ENCODE data around the gene KCNMB3. TPM values are rescaled to one million over a fixed set of nuclear protein-coding genes. Genes with fewer than 3 reads are reported as not detected.

KCNMB3 gene, protein sequence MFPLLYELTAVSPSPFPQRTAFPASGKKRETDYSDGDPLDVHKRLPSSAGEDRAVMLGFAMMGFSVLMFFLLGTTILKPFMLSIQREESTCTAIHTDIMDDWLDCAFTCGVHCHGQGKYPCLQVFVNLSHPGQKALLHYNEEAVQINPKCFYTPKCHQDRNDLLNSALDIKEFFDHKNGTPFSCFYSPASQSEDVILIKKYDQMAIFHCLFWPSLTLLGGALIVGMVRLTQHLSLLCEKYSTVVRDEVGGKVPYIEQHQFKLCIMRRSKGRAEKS
- total RNA-seq = 1 to 10 TPM; 1.3 to 3.1 (median 2.0) TPM

DNA sequence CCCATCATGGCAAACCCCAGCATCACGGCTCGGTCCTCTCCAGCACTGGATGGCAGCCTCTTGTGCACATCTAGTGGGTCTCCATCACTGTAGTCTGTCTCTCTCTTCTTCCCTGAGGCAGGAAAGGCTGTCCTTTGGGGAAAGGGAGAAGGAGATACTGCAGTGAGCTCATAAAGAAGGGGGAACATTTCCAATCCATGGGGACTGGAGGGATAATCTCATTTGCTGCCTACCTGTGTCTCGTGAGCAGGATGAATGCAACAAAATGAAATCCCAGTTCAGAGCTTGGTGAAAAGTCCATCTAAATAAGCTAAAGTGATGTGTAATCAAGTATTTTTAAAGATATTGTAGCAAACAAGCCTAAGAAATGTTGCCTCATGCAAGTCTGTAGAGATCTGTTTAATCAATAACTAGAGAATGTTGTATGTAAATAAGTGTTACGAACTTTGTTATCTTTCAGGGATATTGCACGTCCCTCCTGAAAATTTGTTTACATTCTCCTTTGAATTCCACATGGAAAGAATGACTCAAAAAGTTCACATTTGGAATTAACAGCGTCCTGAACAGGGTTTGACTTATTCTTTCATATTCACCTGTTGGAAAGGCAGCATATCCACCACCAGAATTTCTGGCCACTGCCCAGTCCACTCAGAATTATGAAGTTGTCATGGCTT lies at the start of gene KCNMB3:
TSS of gene KCNMB3 (minus strand) at position 312 of the 674 bp plus-strand sequence. CDS start at position 188, 124 bp downstream.
- 78 to 88% methylated on average over 6 of the region's 6 CpGs for WGBS, 2 donors
- no peak within 1 kb of the TSS for H3K4me3 ChIP-seq
- TF ChIP-seq POLR2A (IDR thresholded peaks at IDR 0.05) = no peak
- TF ChIP-seq, protein P1, sequence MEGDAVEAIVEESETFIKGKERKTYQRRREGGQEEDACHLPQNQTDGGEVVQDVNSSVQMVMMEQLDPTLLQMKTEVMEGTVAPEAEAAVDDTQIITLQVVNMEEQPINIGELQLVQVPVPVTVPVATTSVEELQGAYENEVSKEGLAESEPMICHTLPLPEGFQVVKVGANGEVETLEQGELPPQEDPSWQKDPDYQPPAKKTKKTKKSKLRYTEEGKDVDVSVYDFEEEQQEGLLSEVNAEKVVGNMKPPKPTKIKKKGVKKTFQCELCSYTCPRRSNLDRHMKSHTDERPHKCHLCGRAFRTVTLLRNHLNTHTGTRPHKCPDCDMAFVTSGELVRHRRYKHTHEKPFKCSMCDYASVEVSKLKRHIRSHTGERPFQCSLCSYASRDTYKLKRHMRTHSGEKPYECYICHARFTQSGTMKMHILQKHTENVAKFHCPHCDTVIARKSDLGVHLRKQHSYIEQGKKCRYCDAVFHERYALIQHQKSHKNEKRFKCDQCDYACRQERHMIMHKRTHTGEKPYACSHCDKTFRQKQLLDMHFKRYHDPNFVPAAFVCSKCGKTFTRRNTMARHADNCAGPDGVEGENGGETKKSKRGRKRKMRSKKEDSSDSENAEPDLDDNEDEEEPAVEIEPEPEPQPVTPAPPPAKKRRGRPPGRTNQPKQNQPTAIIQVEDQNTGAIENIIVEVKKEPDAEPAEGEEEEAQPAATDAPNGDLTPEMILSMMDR (IDR thresholded peaks at IDR 0.05) = no peak
- no peak for TF ChIP-seq EP300 (IDR thresholded peaks at IDR 0.05)
- no peak for TF ChIP-seq POLR2AphosphoS5 (IDR thresholded peaks at IDR 0.05)

DNA sequence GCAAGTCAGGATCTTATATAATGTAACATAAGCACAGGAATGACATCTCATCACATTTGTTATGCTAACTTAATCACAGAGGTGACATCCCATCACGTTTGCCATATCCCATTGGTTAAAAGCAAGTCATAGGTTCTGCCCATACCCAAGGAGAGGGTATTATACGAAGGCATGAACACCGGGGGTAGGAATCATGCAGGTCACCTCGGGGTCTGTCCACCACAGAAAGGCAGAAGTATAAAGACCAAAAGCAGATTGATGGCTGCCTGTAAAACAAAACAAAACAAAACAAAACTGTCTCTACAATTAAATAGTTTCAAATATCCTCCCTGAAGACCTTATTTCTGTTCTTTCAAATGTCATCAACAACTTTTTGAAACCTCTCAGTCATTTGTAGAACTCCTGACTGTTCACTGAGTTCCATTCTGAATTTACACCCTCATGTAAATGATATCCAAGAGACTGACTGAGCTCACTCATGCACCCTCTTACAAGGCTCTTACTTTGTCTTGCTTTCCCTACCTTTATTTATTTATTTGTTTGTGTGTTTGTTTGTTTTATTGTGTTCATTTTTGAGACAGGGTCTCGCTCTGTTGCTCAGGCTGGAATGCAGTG lies 49.2 kb upstream of the KCNMB3 start:
- TF ChIP-seq, protein P1 (IDR thresholded peaks at IDR 0.05) = no peak
- TF ChIP-seq EP300 (IDR thresholded peaks at IDR 0.05) = no peak
- TF ChIP-seq POLR2A (IDR thresholded peaks at IDR 0.05) = no peak
- no peak for TF ChIP-seq POLR2AphosphoS5 (IDR thresholded peaks at IDR 0.05)
- H3K27ac ChIP-seq = no peak overlapping the region
- DNase-seq (no peak), ATAC-seq (ENCODE audit: low FRiP score in 2 of 2) (no peak)
- H3K36me3 ChIP-seq = no peaks in the 10 kb centered on the region
- H3K9me3 ChIP-seq = no peaks in the 10 kb centered on the region
- no peak overlapping the region for H3K4me3 ChIP-seq
- WGBS, 2 donors = 83 to 88% methylated on average over 5 of the region's 5 CpGs
- no peaks in the 10 kb centered on the region for H3K4me1 ChIP-seq
- no peaks in the 10 kb centered on the region for H3K27me3 ChIP-seq

More for the DNA sequence above, at the start of gene KCNMB3:
- ATAC-seq (ENCODE audit: low FRiP score in 2 of 2) = no peak
- no peak for DNase-seq
- H3K27me3 ChIP-seq = no peaks in the 10 kb centered on the region
- H3K4me1 ChIP-seq = no peaks in the 10 kb centered on the region
- H3K27ac ChIP-seq = no peak within 1 kb of the TSS
- no peaks in the 10 kb centered on the region for H3K9me3 ChIP-seq
- peaks cover 0 to 10% (median 2%) of the 10 kb centered on the region in 4 donors for H3K36me3 ChIP-seq

DNA sequence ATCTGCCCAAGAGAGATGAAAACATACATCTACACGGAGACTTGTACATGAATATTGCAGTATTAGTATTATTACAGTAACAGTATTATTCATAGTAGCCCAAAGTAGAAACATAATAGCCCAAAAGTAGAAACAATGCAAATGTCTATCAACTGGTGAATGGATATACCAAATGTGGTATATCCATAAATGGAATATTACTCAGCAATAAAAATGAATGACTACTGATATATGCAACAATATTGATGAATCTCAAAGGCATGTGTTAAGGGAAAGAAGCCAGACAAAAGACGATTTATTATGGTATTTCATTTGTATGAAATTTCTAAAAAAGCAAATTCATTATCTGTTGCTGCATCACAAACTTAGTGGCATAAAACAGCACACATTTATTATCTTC lies 48.4 kb upstream of the KCNMB3 start:
- 90 to 96% methylated on average over 2 of the region's 2 CpGs for WGBS, 2 donors
- DNase-seq (no peak), ATAC-seq (ENCODE audit: low FRiP score in 2 of 2) (no peak)
- TF ChIP-seq POLR2AphosphoS5 (IDR thresholded peaks at IDR 0.05) (no peak), POLR2A (IDR thresholded peaks at IDR 0.05) (no peak), EP300 (IDR thresholded peaks at IDR 0.05) (no peak)
- TF ChIP-seq, protein P1 (IDR thresholded peaks at IDR 0.05) = no peak
- Histone ChIP-seq H3K4me1 (no peaks in the 10 kb centered on the region), H3K27ac (no peak overlapping the region), H3K27me3 (no peaks in the 10 kb centered on the region), H3K4me3 (no peak overlapping the region), H3K9me3 (no peaks in the 10 kb centered on the region), H3K36me3 (no peaks in the 10 kb centered on the region)

DNA sequence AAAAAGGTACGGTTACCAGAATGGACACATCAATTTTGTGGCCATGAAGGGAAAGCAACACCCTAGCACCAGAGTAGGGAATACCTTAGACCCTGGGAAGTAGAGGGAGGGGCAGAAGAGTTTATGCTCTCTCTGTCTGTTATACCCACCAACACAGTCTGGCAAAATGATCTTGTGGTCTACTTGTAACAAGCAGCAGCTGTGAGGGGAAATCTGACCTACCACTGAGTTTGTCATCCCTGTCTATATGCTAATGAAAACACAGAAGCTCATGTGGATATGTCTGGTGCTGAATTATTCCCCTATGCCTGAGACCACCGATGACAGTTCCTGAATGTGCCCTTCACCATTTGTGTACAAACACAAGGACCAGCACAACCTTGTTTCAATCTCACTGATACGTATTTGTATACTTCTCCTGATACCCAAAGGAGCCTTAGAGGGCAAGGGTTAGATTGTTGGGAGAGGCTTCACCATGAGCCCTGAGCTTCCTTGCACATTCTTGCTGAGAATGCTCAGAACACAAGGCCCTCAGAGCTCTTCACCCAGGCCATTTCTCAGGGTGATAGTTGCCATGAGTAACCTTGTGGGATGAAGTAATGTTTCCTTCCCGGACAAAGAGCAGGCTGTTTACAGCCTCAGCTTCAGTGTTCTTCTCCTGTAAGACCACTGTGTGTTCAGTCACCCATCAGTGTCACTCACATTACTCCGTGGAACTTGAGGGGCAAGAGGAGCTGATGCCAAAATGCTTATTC lies 47.2 kb upstream of the KCNMB3 start:
- ATAC-seq (ENCODE audit: low FRiP score in 2 of 2) (no peak), DNase-seq (no peak)
- Histone ChIP-seq H3K4me3 (no peak overlapping the region), H3K36me3 (no peaks in the 10 kb centered on the region), H3K27me3 (no peaks in the 10 kb centered on the region), H3K27ac (no peak overlapping the region), H3K9me3 (no peaks in the 10 kb centered on the region), H3K4me1 (no peaks in the 10 kb centered on the region)
- TF ChIP-seq POLR2AphosphoS5 (IDR thresholded peaks at IDR 0.05) = no peak
- TF ChIP-seq, protein P1 (IDR thresholded peaks at IDR 0.05) = no peak
- no peak for TF ChIP-seq POLR2A (IDR thresholded peaks at IDR 0.05)
- TF ChIP-seq EP300 (IDR thresholded peaks at IDR 0.05) = no peak
- WGBS, 2 donors = 61 to 85% methylated on average over 5 of the region's 5 CpGs

All from upper lobe of left lung (tissue), 6 donors.